Common myeloid progenitor, CD34-positive (primary cell): Measurements from ENCODE around the gene DENND5A.

Experiments
- CTCF ChIA-PET: fragments of 350-600 bp; sonication (Branson Sonifier 250); formaldehyde crosslinking; loops from one replicate; lab custom pipeline; 2021; ENCODE audit warnings: antibody characterized with exemption; lab: Charles Lee
- POLR2A ChIA-PET: fragments of 350-600 bp; sonication (Branson Sonifier 250); formaldehyde crosslinking; loops from one replicate; lab custom pipeline; 2021; ENCODE audit warnings: antibody characterized with exemption; lab: Charles Lee
- DNase-seq, 3 donors: peaks; one replicate each; pipeline versions ENCODE4 v3.0.0 to v3.0.0-alpha.2; 2013
- H3K27ac ChIP-seq, 2 experiments: 1 replicate in 1 of 2; 2 replicates in 1 of 2; pipeline ENCODE4 v1.7.0; 2013; ENCODE audit warnings: inconsistent platforms in 2 of 2, low read length in 2 of 2, mild to moderate bottlenecking in 2 of 2, low read depth in 1 of 2, moderate library complexity in 1 of 2; ENCODE audit not compliant: severe bottlenecking in 2 of 2, insufficient read depth in 1 of 2, poor library complexity in 1 of 2
- H3K27me3 ChIP-seq, 5 experiments: replicated peaks in 2 of 5; 1 replicate in 3 of 5; 2 replicates in 2 of 5; pipeline versions ENCODE4 v1.6.1 to v1.7.0; 2013; ENCODE audit warnings: low read length in 4 of 5, mild to moderate bottlenecking in 2 of 5, moderate library complexity in 2 of 5, inconsistent platforms in 1 of 5; ENCODE audit not compliant: insufficient read depth in 5 of 5, control insufficient read depth in 4 of 5
- H3K36me3 ChIP-seq, 4 experiments: 1 replicate in 2 of 4; 2 replicates in 2 of 4; pipeline versions ENCODE4 v1.6.1 to v1.7.0; 2013; ENCODE audit warnings: low read length in 3 of 4, control low read depth in 1 of 4, mild to moderate bottlenecking in 1 of 4; ENCODE audit not compliant: control insufficient read depth in 4 of 4, insufficient read depth in 4 of 4
- H3K4me1 ChIP-seq, 4 experiments: 1 replicate in 3 of 4; 2 replicates in 1 of 4; pipeline versions ENCODE4 v1.6.1 to v1.7.1; 2013; ENCODE audit warnings: low read length in 3 of 4, mild to moderate bottlenecking in 3 of 4, control low read depth in 1 of 4, inconsistent platforms in 1 of 4, moderate library complexity in 1 of 4; ENCODE audit not compliant: control insufficient read depth in 4 of 4, insufficient read depth in 4 of 4; ENCODE audit errors: control extremely low read depth in 1 of 4
- H3K4me3 ChIP-seq, 7 experiments: 1 replicate in 4 of 7; 2 replicates in 3 of 7; pipeline versions ENCODE4 v1.5.1 to v1.7.0; 2013; ENCODE audit warnings: mild to moderate bottlenecking in 7 of 7, low read length in 6 of 7, moderate library complexity in 6 of 7, inconsistent platforms in 2 of 7, low read depth in 2 of 7, control low read depth in 1 of 7; ENCODE audit not compliant: insufficient read depth in 4 of 7, control insufficient read depth in 1 of 7; ENCODE audit errors: extremely low read depth in 1 of 7
- H3K9me3 ChIP-seq, 5 experiments: 1 replicate in 4 of 5; 2 replicates in 1 of 5; pipeline versions ENCODE4 v1.6.1 to v1.7.1; 2013; ENCODE audit warnings: low read length in 4 of 5, mild to moderate bottlenecking in 2 of 5, inconsistent platforms in 1 of 5, low read depth in 1 of 5, moderate library complexity in 1 of 5; ENCODE audit not compliant: control insufficient read depth in 4 of 5, insufficient read depth in 2 of 5; ENCODE audit errors: control extremely low read depth in 1 of 5
- WGBS: methylation state at CpG from one replicate; pipeline ENCODE4 v1.1.5; 2013; ENCODE audit not compliant: insufficient coverage; 5-methylcytosine and 5-hydroxymethylcytosine counted together

Gene DENND5A

GRCh38 chr11:9130297-9130696, 134.9 kb downstream of the DENND5A start:
- ChIA-PET POLR2A (interaction anchor here (0.6 kb wide), 1 partner anchor 163 kb away, joined by 3 read pairs; no protein-coding TSS in a partner anchor), CTCF (interaction anchor here (0.9 to 2.4 kb wide), 8 partner anchors 9 to 216 kb away, joined by 3 to 21 read pairs (median 7); no protein-coding TSS in a partner anchor)
- no peak overlapping the region for H3K27ac ChIP-seq
- peaks cover 0 to 12% (median 4%) of the 10 kb centered on the region in 4 experiments for H3K36me3 ChIP-seq
- no peak overlapping the region for H3K4me3 ChIP-seq
- DNase-seq, result peak; percentile 26 to 62 (median 62)
- 63% methylated on average over 1 of the region's 1 CpG for WGBS
- H3K9me3 ChIP-seq, result no peaks in the 10 kb centered on the region
- no peaks in the 10 kb centered on the region for H3K27me3 ChIP-seq
- peaks cover 3 to 32% (median 21%) of the 10 kb centered on the region in 4 experiments for H3K4me1 ChIP-seq

GRCh38 chr11:9126636-9127035, 138.5 kb downstream of the DENND5A start:
- peak in 2 of 3 donors; percentile 7 to 10 for DNase-seq
- Histone ChIP-seq H3K4me1 (peaks cover 3 to 16% (median 10%) of the 10 kb centered on the region in 4 experiments), H3K27me3 (no peaks in the 10 kb centered on the region), H3K27ac (no peak overlapping the region), H3K4me3 (no peak overlapping the region), H3K36me3 (peaks cover 0 to 3% (median under 1%) of the 10 kb centered on the region in 4 experiments), H3K9me3 (peaks cover 0 to 7% (median 0%) of the 10 kb centered on the region in 5 experiments)
- POLR2A ChIA-PET, result no interaction called here
- CTCF ChIA-PET, result interaction anchor here (1.0 kb wide), 1 partner anchor 11 kb away, joined by 5 read pairs; no protein-coding TSS in a partner anchor
- WGBS, result 80% methylated on average over 1 of the region's 2 CpGs

GRCh38 chr11:9125185-9125886, 139.8 kb downstream of the DENND5A start:
- no peak overlapping the region for H3K27ac ChIP-seq
- H3K27me3 ChIP-seq, result no peaks in the 10 kb centered on the region
- peaks cover 0 to 8% (median 3%) of the 10 kb centered on the region in 4 experiments for H3K4me1 ChIP-seq
- peaks cover 0 to 7% (median 0%) of the 10 kb centered on the region in 5 experiments for H3K9me3 ChIP-seq
- POLR2A ChIA-PET, result no interaction called here
- DNase-seq, result no peak
- H3K4me3 ChIP-seq, result no peak overlapping the region
- CTCF ChIA-PET, result interaction anchor here (0.8 to 2.4 kb wide), 3 partner anchors 13 to 134 kb away, joined by 3 to 14 read pairs (median 3); no protein-coding TSS in a partner anchor
- no peaks in the 10 kb centered on the region for H3K36me3 ChIP-seq
- 100% methylated on average over 1 of the region's 2 CpGs for WGBS

GRCh38 chr11:9123595-9124304, 141.4 kb downstream of the DENND5A start:
- Histone ChIP-seq H3K4me3 (no peak overlapping the region), H3K36me3 (no peaks in the 10 kb centered on the region), H3K9me3 (peaks cover 0 to 7% (median 0%) of the 10 kb centered on the region in 5 experiments), H3K27ac (no peak overlapping the region), H3K27me3 (no peaks in the 10 kb centered on the region), H3K4me1 (peaks cover 0 to 6% (median 3%) of the 10 kb centered on the region in 4 experiments)
- CTCF ChIA-PET, result interaction anchor here (1.1 to 2.4 kb wide), 2 partner anchors 9 to 14 kb away, joined by 3 to 14 read pairs; no protein-coding TSS in a partner anchor
- DNase-seq, result no peak
- POLR2A ChIA-PET, result interaction anchor here (1.0 kb wide), 1 partner anchor 14 kb away, joined by 4 read pairs; no protein-coding TSS in a partner anchor
- 100% methylated on average over 1 of the region's 2 CpGs for WGBS

GRCh38 chr11:9121469-9121796, 143.7 kb downstream of the DENND5A start:
- Histone ChIP-seq H3K36me3 (no peaks in the 10 kb centered on the region), H3K4me1 (peaks cover 0 to 1% (median under 1%) of the 10 kb centered on the region in 4 experiments), H3K4me3 (no peak overlapping the region), H3K27me3 (no peaks in the 10 kb centered on the region), H3K9me3 (peaks cover 0 to 7% (median 0%) of the 10 kb centered on the region in 5 experiments), H3K27ac (no peak overlapping the region)
- ChIA-PET CTCF (interaction anchor here (3.0 kb wide), 1 partner anchor 9 kb away, joined by 11 read pairs; no protein-coding TSS in a partner anchor), POLR2A (no interaction called here)
- 100% methylated on average over 1 of the region's 2 CpGs for WGBS
- DNase-seq, result no peak

GRCh38 chr11:9120664-9121468, 144.3 kb downstream of the DENND5A start:
- 87% methylated on average over 8 of the region's 9 CpGs for WGBS
- H3K27me3 ChIP-seq, result no peaks in the 10 kb centered on the region
- DNase-seq, result no peak
- POLR2A ChIA-PET, result no interaction called here
- no peak overlapping the region for H3K4me3 ChIP-seq
- peaks cover 0 to 2% (median 0%) of the 10 kb centered on the region in 4 experiments for H3K36me3 ChIP-seq
- no peak overlapping the region for H3K27ac ChIP-seq
- CTCF ChIA-PET, result interaction anchor here (1.2 to 3.0 kb wide), 2 partner anchors 10 to 26 kb away, joined by 4 to 11 read pairs; no protein-coding TSS in a partner anchor
- H3K4me1 ChIP-seq, result no peaks in the 10 kb centered on the region
- H3K9me3 ChIP-seq, result peaks cover 0 to 7% (median 0%) of the 10 kb centered on the region in 5 experiments
